CD1c-positive myeloid dendritic cell (primary cell): ENCODE data around the gene HEXIM1.
"Not testable (repeated sequence)": the region's sequence is repeated elsewhere in the genome, so short reads cannot be mapped to it uniquely, and the experiment has no call there.

ENCODE experiments used
- DNase-seq: peaks from one replicate; pipeline ENCODE4 v3.0.0-alpha.2; 2016; ENCODE audit errors: extremely low spot score

HEXIM1 gene

GRCh38 chr17:45112559-45113423 lies 35.5 kb upstream of the HEXIM1 start:
- DNase-seq: no peak

GRCh38 chr17:45113424-45113754 lies 34.9 kb upstream of the HEXIM1 start:
- no peak for DNase-seq

GRCh38 chr17:45114117-45114932 lies 34.0 kb upstream of the HEXIM1 start:
- no peak for DNase-seq

- DNase-seq: no peak
These were observed 33.2 kb upstream of the HEXIM1 start for GRCh38 chr17:45115015-45115625.

GRCh38 chr17:45115871-45116270 lies 32.4 kb upstream of the HEXIM1 start:
- DNase-seq: no peak

- no peak for DNase-seq
These were observed 31.8 kb upstream of the HEXIM1 start for GRCh38 chr17:45116434-45117016.

GRCh38 chr17:45117334-45117733 lies 30.9 kb upstream of the HEXIM1 start:
- DNase-seq: no peak

- DNase-seq: no peak
These were observed 30.2 kb upstream of the HEXIM1 start for GRCh38 chr17:45117848-45118646.

- no peak for DNase-seq
These were observed 29.6 kb upstream of the HEXIM1 start for GRCh38 chr17:45118691-45119090.

- no peak for DNase-seq
These were observed 28.3 kb upstream of the HEXIM1 start for GRCh38 chr17:45119964-45120363.

GRCh38 chr17:45120558-45120957 lies 27.7 kb upstream of the HEXIM1 start:
- DNase-seq: no peak

GRCh38 chr17:45121055-45121454 lies 27.2 kb upstream of the HEXIM1 start:
- no peak for DNase-seq

GRCh38 chr17:45123076-45123770 lies 25.1 kb upstream of the HEXIM1 start:
- no peak for DNase-seq

GRCh38 chr17:45123930-45124796 lies 24.1 kb upstream of the HEXIM1 start:
- peak; percentile 70 for DNase-seq

- not testable (repeated sequence) for DNase-seq
These were observed 23.5 kb upstream of the HEXIM1 start for GRCh38 chr17:45124797-45125122.

GRCh38 chr17:45125509-45125908 lies 22.8 kb upstream of the HEXIM1 start:
- DNase-seq: no peak

- DNase-seq: no peak
These were observed 21.1 kb upstream of the HEXIM1 start for GRCh38 chr17:45127207-45127547.

GRCh38 chr17:45127548-45128300 lies 20.6 kb upstream of the HEXIM1 start:
- DNase-seq: no peak

GRCh38 chr17:45128331-45128730 lies 19.9 kb upstream of the HEXIM1 start:
- DNase-seq: no peak
